Stimulated activated CD8-positive, alpha-beta memory T cell treated with anti-CD3 and anti-CD28 coated beads, Interleukin-7, amount 100 ng/mL, for 24 hours (primary cell): ENCODE measurements around the gene ATG7.
"Not testable (repeated sequence)": the region's sequence is repeated elsewhere in the genome, so short reads cannot be mapped to it uniquely, and the experiment has no call there.

ENCODE experiments used
- DNase-seq: peaks from one replicate; pipeline ENCODE4 v3.0.0-alpha.2; 2020; ENCODE audit warnings: low read depth

ATG7 gene

DNA sequence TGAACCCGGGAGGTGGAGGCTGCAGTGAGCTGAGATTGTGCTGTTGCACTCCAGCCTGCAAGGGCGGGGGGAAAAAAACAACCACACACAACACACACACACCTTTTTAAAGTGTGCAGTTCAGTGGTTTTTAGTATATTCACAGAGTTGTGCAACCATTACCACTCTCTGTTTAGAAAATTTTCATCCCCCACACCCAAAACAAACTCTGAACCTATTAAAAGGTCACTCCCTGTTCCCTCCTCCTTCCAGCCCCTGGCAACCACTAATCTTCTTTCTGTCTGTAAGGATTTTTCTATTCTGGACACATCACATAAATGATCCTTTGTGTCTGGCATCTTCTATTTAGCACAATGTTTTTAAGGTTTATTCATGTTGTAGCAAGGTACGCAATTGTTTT lies 159.1 kb downstream of the ATG7 start:
- DNase-seq = no peak

- DNase-seq = no peak
Observed at GRCh38 chr3:11434017-11434526, 161.9 kb downstream of the ATG7 start.

GRCh38 chr3:11434563-11435096 lies 162.4 kb downstream of the ATG7 start:
- DNase-seq = no peak

GRCh38 chr3:11435440-11436165 lies 163.4 kb downstream of the ATG7 start:
- no peak for DNase-seq

- DNase-seq = no peak
Observed at GRCh38 chr3:11436775-11437174, 164.6 kb downstream of the ATG7 start.

GRCh38 chr3:11437506-11437905 lies 165.3 kb downstream of the ATG7 start:
- no peak for DNase-seq

DNA sequence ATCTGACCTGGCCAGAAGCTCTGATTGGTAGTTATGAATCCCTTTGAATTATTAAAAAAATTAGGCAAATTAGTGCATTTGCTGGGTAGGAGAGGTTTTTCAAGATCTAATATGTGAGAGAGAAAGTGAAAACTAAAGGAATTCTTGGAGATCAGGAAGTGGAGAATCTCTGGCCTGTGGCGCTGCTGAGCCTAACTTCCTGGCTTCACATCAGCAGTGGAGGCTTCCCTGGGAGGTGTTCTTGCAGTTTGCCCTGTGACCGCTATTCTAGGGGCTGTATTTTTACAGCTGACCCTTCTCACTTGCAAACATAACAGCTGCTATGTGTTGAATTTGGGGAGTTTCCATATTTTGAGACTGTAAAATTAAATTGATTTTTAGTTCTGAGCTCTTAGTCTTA lies 166.4 kb downstream of the ATG7 start:
- no peak for DNase-seq

GRCh38 chr3:11441346-11441745 lies 169.1 kb downstream of the ATG7 start:
- DNase-seq = not testable (repeated sequence)

- DNase-seq = no peak
Observed at GRCh38 chr3:11444404-11444803, 172.2 kb downstream of the ATG7 start.

GRCh38 chr3:11445193-11445592 lies 173.0 kb downstream of the ATG7 start:
- not testable (repeated sequence) for DNase-seq

DNA sequence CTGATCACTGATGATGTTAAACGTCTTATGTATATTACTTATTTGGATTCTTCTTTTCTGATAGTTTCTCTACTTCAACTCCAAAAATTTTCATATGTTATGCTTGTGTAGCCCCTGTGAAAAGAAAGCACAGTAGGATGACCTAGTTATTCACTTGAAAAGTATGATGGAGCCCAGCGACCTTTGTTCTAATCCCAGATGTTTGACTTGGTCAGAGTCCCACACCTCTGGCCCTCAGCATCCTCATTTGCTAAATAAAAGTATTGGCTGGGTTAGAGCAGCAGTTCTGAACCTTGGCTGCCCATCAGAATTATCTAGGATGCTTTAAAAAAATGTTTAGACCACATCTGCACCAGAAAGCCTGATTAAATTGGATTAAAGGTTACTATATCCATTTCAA lies 173.7 kb downstream of the ATG7 start:
- DNase-seq = no peak

DNA sequence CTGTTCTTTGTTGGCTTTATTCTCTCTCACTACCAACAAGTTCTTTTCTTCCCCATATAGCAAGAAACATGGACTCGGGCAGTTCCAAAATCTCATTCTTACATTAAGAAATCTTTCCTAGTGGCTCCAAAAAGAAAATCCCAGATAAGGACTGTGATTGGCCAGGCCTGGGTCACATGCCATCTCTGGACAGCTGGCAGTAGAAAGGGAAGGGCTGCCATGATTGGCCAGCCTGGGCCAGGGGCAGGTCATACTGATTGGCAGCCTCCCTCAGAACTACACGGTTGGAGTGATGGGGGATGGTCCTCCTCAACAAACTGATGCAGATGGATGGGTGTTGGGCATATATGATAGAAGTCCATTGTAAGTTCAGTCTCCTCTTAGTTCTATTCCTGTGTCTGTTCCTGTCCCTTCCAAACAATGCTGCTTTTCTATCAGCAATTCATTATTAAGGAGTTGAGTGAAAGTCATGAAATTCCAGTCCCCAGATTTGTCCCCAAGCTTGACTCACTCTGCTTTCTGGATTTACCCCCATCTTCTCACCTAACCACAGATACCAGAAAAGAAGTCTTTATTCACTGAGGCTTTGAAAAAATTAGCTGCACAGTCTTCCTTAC lies 175.5 kb downstream of the ATG7 start:
- DNase-seq = no peak

GRCh38 chr3:11450015-11450414 lies 177.8 kb downstream of the ATG7 start:
- no peak for DNase-seq

- DNase-seq = no peak
Observed at GRCh38 chr3:11452312-11452711, 180.1 kb downstream of the ATG7 start.

DNA sequence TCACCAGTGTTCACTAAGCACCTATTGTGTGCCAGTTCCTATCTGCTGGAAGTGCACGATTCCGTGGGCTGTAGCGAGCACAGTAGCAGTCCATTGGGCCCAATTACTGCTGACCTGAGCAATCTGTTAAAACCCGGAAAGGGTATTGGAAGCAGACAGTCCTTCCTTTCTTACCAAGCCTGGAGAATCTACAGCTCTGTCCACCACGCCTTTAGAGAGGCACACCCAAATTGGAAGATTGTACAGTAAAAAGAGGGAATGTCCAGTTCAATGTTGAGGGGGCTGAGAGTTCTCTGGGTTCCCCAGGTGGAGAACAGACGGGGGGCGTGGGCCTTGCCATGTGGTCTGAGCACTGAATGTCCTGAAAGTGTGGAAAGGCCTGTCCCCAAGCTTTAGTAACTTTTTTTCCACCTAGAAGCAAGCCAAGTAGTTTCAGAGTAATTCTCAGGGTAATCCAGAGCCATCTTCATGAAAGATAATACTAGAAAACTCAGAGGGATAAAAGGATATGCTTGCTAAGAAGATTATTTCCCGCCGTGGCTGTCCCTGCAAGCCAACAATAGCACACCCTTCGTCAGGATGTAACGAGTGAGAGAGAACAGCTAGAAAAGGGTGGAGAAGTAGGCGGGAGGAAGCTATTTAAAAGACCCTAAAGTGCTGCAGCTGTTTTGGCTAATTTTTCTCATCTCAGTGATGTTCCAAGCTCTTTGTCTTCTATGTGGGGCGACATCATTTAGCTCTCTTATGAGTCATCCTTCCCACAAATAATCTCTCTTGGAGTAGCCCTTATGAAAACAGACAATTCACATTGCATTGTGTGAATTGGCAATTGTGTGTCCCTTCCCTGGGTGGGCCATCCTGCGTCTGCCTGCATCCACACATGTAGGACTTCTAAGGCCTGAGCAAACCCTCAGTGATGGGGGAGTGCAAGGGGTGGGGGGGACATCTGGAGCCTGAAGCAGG lies 181.0 kb downstream of the ATG7 start:
- DNase-seq = no peak

DNA sequence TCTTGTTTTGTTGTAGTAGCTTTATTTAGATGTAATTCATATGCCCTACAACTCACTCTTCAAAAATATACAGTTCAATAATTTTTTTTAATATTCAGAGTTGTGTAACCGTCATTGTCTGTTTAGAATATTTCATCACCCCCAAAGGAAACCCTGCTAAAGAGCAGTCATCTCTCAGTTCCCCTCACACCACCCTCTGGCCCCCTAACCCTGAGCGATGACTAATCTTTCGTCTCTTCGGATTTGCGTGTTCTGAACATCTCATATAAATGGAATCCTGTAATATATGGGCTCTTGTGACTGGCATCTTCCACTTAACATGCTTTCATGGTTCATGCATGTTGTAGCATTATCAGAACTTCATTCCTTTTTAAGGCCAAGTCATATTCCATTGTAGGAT lies 183.8 kb downstream of the ATG7 start:
- no peak for DNase-seq

DNA sequence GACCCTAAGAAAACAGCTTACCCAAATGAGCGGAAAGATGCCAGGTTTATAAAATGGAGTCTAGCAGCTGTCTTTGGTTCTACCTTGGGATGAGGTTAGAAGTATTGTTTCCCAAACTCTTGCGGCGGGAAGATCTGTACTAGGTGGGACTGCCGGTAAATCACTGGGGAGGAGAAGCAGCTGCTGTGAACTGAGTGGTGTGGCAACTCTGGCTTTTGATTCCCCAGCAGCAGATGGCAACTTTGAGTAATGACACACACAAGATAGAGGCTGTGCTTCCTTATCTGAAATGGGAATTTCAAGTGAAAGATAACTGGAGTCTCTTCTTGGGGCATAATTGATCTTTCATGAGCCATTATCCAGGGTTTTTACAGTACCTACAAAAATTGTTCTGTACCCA lies 184.9 kb downstream of the ATG7 start:
- no peak for DNase-seq

DNA sequence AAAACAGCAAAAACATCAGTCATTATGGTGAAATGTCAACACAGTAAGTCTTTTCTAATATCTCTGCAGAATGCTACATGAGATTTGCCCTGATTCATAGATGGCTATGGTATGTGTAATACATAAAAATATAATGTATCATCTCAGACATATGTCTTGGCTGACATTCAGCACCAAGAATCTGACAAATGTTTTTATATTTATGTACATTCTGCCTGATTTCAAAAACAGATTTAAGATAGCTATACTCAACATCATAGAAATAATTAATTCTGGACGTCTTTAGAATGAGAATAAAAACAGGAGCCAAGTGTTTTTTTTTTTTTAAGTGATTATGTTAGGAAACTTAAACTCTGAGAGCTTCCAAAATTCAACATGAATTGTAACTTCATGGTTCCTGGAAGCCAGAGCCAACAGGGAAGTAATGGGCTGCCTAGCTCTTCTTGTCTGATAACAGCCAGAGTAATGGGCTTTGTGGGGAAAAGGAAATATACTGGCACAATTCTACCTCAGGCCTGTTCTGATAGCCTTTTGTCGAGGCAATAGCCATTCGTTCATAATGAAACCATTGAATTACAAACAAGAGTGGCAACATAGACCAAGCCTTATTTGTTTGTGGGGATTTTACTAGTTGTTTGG lies 187.1 kb downstream of the ATG7 start:
- DNase-seq = no peak

DNA sequence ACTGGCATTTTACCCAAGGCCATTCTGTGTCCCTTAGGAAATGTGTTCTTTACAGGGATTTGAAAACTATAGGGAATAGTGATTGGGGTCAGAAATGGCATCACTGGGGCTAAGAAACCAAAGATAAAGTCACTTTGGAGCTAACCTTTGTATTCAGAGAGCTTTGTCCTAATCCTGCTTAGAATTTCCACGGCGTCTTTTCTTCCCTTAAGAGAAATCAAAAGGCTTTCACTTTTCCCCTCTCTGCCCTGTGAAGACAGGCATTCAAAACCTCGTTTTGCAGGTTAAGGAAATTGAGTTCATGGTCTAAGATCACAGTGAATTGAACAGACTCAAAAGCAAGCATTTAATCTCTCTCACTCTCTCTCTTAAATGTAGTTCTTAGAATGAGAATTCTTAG lies 189.0 kb downstream of the ATG7 start:
- no peak for DNase-seq

DNA sequence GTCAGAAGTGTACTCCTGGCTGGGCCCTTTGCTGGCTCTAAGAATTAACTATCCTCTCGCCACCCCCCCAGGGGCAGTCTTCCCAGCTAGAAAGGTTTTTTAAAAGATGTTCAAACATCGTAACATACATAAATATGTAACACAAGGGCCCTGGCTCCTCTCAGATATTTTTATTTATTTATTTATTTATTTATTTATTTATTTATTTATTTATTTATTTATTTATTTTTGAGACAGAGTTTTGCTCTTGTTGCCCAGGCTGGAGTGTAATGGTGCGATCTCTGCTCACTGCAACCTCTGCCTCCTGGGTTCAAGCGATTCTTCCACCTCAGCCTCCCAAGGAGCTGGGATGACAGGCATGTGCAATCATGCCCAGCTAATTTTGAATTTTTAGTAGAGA lies 190.5 kb downstream of the ATG7 start:
- not testable (repeated sequence) for DNase-seq

DNA sequence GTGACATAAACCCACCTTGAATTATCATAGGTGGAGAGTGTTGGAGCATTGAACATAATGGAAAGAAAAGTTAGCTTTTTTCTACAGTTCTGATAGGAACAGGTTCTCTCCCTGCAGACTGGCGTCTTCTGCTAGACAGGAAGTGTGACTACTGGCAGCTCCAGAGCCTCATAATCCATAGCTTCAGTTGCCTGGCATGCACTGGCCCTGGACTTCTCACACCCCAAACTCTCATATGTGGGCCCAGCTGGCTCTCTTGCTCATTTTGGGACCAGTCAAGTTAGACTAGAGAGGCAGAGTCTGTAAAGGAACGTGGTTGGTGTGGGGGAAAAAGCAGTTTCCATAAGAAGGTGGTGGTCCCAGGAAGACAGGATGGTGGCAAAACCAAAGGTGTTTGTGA lies 191.4 kb downstream of the ATG7 start:
- DNase-seq = no peak

- DNase-seq = no peak
Observed at GRCh38 chr3:11464356-11464755, 192.2 kb downstream of the ATG7 start.
